Activated naive CD8-positive, alpha-beta T cell treated with anti-CD3 and anti-CD28 coated beads, Interleukin-2, amount 50 U/mL, for 16 hours (primary cell): Measurements from ENCODE around the gene OLA1.

Source experiments
- DNase-seq: peaks from one replicate; pipeline ENCODE4 v3.0.0-alpha.2; 2020; ENCODE audit warnings: low read depth, low spot score

OLA1 gene

GRCh38 chr2:174224665-174225288 is 23.6 kb downstream of the OLA1 start:
- no peak for DNase-seq

GRCh38 chr2:174224125-174224524 is 24.2 kb downstream of the OLA1 start:
- DNase-seq = no peak

GRCh38 chr2:174223388-174223787 is 24.9 kb downstream of the OLA1 start:
- no peak for DNase-seq

- no peak for DNase-seq
Measured at GRCh38 chr2:174222154-174222553, 26.2 kb downstream of the OLA1 start.

- DNase-seq = no peak
Measured at GRCh38 chr2:174219321-174219720, 29.0 kb downstream of the OLA1 start.

- no peak for DNase-seq
Measured at GRCh38 chr2:174218773-174219172, 29.6 kb downstream of the OLA1 start.

GRCh38 chr2:174217869-174218268 is 30.5 kb downstream of the OLA1 start:
- no peak for DNase-seq

- no peak for DNase-seq
Measured at GRCh38 chr2:174211954-174212353, 36.4 kb downstream of the OLA1 start.

GRCh38 chr2:174210862-174211261 is 37.5 kb downstream of the OLA1 start:
- DNase-seq = no peak

GRCh38 chr2:174209325-174209724 is 39.0 kb downstream of the OLA1 start:
- no peak for DNase-seq

GRCh38 chr2:174208026-174208425 is 40.3 kb downstream of the OLA1 start:
- no peak for DNase-seq

- DNase-seq = no peak
Measured at GRCh38 chr2:174205562-174205961, 42.8 kb downstream of the OLA1 start.

- DNase-seq = no peak
Measured at GRCh38 chr2:174202188-174202587, 46.1 kb downstream of the OLA1 start.

- DNase-seq = no peak
Measured at GRCh38 chr2:174198846-174199564, 49.3 kb downstream of the OLA1 start.

- no peak for DNase-seq
Measured at GRCh38 chr2:174195253-174195652, 53.1 kb downstream of the OLA1 start.

- DNase-seq = no peak
Measured at GRCh38 chr2:174193737-174194136, 54.6 kb downstream of the OLA1 start.

GRCh38 chr2:174192664-174193063 is 55.7 kb downstream of the OLA1 start:
- DNase-seq = no peak

GRCh38 chr2:174191342-174192074 is 56.8 kb downstream of the OLA1 start:
- DNase-seq = no peak

- DNase-seq = no peak
Measured at GRCh38 chr2:174184915-174185314, 63.4 kb downstream of the OLA1 start.

- DNase-seq = no peak
Measured at GRCh38 chr2:174184504-174184903, 63.8 kb downstream of the OLA1 start.

GRCh38 chr2:174183076-174183475 is 65.3 kb downstream of the OLA1 start:
- DNase-seq = no peak

- DNase-seq = no peak
Measured at GRCh38 chr2:174181368-174181767, 67.0 kb downstream of the OLA1 start.

GRCh38 chr2:174180726-174181236 is 67.6 kb downstream of the OLA1 start:
- DNase-seq = no peak
